ENCODE results near the gene ULBP1.
"Not testable (repeated sequence)": the region's sequence is repeated elsewhere in the genome, so short reads cannot be mapped to it uniquely, and the experiment has no call there.

The ULBP1 gene, protein sequence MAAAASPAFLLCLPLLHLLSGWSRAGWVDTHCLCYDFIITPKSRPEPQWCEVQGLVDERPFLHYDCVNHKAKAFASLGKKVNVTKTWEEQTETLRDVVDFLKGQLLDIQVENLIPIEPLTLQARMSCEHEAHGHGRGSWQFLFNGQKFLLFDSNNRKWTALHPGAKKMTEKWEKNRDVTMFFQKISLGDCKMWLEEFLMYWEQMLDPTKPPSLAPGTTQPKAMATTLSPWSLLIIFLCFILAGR

DNA sequence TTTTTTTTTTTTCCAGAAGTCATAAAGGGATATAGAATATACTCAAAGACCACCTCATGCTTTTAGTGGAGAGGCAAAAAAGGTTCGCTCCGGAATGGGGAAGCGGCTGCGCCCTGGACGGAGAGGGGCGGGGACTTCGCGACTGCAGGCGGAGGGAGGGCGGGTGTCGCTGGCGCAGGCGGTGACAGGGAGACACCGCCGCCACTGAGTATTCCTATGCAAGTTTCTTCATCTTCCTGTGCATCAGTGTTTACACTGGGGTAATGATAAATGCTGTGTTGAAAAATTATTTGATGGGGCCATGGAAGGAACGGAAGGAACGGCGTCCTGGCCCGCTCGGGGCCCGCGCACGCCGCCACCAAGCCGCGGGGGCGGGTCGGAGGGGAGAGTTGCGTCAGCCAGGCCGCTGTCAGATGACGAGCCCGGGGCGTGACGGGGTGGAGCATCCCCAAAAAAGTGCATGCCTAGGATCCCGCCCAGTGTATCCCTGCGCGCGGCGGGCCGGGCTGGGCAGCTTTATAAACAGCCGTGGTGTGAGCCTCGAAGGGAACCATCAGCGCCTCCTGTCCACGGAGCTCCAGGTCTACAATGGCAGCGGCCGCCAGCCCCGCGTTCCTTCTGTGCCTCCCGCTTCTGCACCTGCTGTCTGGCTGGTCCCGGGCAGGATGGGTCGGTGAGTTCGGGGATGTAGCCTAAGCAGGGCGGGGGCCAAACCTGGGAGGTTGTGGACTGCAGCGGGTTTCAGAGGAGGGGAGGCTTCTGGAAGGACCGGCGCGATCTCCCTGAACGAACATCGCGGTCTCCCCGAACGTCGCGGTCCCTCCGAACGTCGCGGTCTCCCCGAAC, at the start of gene ULBP1:
Gene ULBP1 (plus strand): TSS at position 482 of the 846 bp plus-strand sequence. CDS start 107 bp downstream, at position 589.
- peak; percentile 63 for DNase-seq

- no peak for DNase-seq
These were observed 47.5 kb upstream of the ULBP1 start for GRCh38 chr6:149915970-149916865.

- DNase-seq: no peak
These were observed 46.1 kb upstream of the ULBP1 start for GRCh38 chr6:149917679-149918078.

GRCh38 chr6:149918151-149918905, 45.4 kb upstream of the ULBP1 start:
- no peak for DNase-seq

DNA sequence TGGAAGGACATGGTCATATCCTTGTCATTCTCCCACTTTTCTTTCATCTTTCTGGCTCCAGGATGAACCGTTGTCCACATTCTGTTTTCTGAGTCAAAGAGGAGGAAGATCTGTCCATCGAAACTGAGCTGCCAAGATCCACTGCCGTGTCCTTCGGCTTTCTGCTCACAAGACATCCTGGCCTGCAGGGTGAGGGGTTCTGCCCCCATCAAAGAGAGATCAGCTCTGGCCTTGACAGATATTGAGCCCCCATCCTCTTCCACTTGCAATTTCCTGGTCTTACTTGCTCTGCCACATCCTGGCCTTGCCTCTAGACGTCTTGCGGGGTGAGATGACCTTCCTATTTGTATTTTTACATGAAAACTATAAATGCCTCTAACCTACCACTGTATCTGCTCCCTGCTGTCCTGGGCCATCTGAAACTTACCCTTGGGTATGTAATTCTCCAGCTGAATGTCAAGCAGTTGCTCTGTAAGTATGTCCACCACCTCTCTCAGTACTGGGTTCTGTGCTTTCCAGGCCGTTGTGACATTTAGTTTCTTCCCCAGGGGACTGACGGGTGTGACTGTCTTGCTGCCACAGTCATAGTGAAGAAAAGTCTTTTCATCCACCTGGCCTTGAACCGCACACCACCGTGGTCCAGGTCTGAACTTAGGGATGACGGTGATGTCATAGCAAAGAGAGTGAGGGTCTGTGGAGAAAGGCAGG, 44.5 kb upstream of the ULBP1 start:
- not testable (repeated sequence) for DNase-seq

- no peak for DNase-seq
These were observed 43.9 kb upstream of the ULBP1 start for GRCh38 chr6:149919834-149920225.

GRCh38 chr6:149921361-149921760, 42.4 kb upstream of the ULBP1 start:
- no peak for DNase-seq

- not testable (repeated sequence) for DNase-seq
These were observed 41.7 kb upstream of the ULBP1 start for GRCh38 chr6:149922091-149922490.

- peak; percentile 76 for DNase-seq
These were observed 41.0 kb upstream of the ULBP1 start, which contains the start of gene RAET1G for GRCh38 chr6:149922642-149923326. Gene RAET1G (minus strand): TSS chr6:149923121. CDS start chr6:149923010, 111 bp downstream.

DNA sequence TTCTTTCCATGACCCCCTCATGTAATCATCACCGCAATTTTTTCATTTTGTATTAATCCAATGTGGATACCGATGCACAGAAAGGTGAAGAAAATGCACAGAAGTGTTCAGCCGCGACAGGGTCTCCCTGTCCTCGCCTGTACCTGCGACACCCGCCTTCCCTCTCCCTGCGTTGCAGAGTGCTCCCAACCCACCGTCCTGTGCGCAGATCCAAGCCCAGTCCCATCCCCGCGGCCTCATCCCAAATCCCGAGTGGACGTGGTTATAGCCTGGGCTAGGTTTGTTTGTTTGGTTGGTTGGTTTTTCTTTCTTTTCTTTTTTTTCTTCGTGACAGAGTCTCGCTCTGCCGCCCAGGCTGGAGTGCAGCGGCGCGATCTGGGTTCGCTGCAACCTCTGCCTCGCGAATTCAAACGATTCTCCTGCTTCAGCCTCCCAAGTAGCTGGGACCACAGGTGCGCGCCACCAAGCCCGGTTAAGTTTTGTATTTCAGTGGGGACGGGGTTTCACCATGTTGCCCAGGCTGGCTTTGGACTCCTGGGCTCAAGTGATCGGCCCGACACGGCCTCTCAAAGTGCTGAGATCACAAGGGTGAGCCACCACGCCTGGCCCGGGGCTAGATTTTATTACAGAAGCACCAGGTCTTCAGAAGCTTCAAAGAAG, 40.3 kb upstream of the ULBP1 start:
- DNase-seq: no peak

DNA sequence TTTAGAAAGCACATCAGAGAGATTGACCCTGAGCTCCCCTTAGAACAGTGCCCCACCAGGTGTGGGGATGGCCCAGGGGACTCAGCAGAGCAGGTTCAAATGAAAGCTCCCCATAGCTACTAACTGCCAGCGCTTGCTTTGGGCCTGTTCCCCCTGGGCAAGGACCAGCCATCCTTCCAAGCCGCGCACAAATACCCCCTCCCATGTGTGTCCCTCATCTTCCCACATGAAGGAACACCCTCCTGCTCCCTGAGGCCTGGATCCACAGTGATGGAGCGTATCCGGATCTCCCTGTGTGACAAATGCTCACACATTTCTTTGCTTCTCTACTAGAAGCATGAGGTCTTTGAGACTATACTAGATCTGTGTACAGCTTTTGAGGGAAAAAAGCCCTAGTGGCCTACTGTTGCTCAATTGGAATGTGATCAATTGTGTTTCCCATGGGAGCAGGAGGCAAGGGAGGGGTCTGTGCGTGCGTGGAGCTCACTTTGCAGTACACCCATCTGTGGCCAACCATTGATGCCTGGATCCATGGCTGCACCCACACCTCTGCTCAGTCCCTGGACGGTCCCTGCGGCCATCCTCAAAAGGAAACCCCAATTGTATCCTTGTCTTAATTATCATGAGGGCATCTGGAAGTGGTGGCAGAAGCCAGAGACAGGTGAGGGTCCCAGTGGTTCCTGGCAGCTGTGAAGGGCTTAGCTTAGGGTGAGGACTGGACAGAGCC, 39.4 kb upstream of the ULBP1 start:
- no peak for DNase-seq

- no peak for DNase-seq
These were observed 38.9 kb upstream of the ULBP1 start for GRCh38 chr6:149924933-149925252.

DNA sequence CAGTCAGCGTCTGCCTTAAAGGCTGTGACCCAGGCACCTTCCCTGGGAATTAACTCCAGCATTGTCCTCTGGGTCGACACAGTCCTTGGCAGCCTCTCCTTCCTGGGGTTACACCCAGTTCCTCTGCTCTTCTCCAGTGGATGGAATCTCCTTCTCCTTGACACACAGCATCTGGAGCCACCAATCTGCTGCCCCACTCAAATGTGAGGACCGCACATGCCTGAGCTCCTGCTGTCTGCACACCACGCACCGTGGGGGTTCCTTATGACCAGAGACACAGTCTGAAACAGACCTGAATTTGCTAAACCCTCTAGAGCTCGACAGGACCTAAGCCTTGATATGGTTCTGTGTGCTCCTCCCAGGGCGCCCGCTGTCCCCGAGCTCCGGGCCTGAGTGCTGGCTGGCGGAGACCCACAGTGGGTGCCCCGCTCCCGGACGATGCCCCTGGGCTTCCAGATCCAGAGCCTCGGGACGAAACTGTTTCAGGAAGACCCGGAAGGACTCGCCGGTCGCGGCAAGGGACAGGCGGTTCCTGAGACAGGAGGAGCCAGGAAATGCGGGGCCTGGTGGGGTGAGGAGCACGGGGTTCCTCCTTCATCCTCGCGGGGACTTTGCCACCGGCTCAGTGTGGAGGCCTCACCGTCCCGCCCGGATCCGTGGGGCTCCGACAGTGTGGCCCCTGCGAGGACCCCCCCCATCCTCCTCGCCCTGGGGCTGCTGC, 38.3 kb upstream of the ULBP1 start:
- DNase-seq: no peak

- DNase-seq: peak; percentile 61
These were observed 37.6 kb upstream of the ULBP1 start for GRCh38 chr6:149925974-149926777.

- not testable (repeated sequence) for DNase-seq
These were observed 36.7 kb upstream of the ULBP1 start for GRCh38 chr6:149927025-149927424.

DNA sequence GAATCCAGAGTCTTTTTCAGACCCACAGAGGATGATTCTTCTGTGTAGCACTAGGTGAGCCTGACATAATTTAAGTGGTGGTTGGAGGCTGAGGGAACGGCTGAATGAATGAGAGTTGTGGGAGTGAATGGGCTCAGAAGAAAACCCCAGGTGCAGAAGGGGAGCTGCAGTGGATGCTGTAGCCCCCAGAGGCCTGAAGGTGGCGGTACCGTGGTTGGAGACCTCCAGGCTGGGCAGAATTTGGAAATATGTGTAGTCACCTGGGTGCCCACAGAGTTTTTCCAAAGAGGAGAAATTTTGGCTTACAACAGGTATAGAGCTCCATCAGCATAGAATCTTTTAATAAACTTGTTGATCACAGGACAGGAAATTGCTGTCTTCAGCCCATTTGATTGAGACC, 34.3 kb upstream of the ULBP1 start:
- DNase-seq: no peak

DNA sequence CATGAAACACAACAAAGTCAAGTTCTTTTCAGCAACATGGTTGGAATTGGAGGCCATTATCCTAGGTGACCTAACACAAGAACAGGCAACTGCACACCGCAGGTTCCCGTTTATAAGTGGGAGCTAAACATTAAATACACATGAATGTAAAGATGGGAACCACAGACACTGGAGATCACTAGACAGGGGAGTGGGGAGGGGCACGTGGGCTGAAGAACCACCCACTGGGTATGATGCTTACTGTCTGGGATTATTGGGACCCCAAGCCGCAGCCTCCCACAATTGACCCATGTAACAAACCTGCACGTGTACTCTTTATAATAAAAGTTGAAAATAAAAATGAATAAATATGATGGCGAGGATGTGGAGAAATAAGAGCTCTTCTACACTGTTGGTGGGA, 32.2 kb upstream of the ULBP1 start:
- no peak for DNase-seq

DNA sequence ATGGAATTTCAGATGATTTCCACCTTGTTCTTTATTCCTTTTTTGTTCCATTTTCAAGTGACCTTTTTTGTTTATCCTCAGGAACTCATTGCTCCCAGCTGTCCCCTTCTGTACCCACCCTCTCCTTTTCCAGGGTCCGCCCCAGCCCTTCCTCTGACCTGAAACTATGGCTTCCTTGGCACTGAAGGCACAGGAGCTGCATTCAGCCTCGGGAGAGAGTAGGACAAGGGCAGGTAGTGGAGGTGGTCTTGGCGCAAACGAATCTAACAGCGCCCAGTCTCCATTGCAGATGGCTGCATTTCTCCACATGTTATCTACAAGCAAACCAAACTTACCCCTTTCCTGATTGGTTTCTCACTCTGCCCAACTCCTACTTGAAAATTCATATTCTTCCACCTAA, 30.7 kb upstream of the ULBP1 start:
- DNase-seq: no peak

All from activated effector memory CD4-positive, alpha-beta T cell treated with Interleukin-2 at 50 U/mL for 16 hours (primary cell).